Caco-2 (cell line): ENCODE data around the gene PRRT3. TPM values are rescaled to one million over a fixed set of nuclear protein-coding genes. Genes with fewer than 3 reads are reported as not detected.
A peak's percentile ranks its signal among the peaks of the same experiment; 100 is the strongest.

ENCODE experiments used
- BruUV-seq: library from RNA; stranded (reverse); fragments of 400-500 nt; replicated peaks from 2 replicates; lab custom pipeline; 2021; lab: Mats Ljungman, UMichigan
- CTCF ChIA-PET: fragments of 300-600 bp; sonication (Branson Sonifier 250); formaldehyde crosslinking; loops from one replicate; lab custom pipeline; 2022; ENCODE audit warnings: antibody characterized with exemption; lab: Charles Lee
- POLR2A ChIA-PET: fragments of 300-600 bp; sonication (Branson Sonifier 250); formaldehyde crosslinking; loops from one replicate; lab custom pipeline; 2022; ENCODE audit warnings: antibody characterized with exemption; lab: Charles Lee
- DNase-seq, 2 experiments: peaks; one replicate each; pipeline versions ENCODE4 v3.0.0 to v3.0.0-alpha.2; 2020 to 2022
- H3K27me3 ChIP-seq: replicated peaks from 2 replicates; pipeline ENCODE4 v1.6.0; 2011; ENCODE audit warnings: low read length; ENCODE audit not compliant: control insufficient read depth, insufficient read depth
- H3K36me3 ChIP-seq: 2 replicates; pipeline ENCODE4 v1.5.1; 2011; ENCODE audit warnings: low read length; ENCODE audit not compliant: control insufficient read depth, insufficient read depth
- H3K4me1 ChIP-seq: fragments of 250-450 bp; sonication (Bioruptor Pico); 2 replicates; pipeline ENCODE4 v1.5.1; 2020; ENCODE audit warnings: mild to moderate bottlenecking
- H3K4me3 ChIP-seq: 2 replicates; pipeline ENCODE4 v1.5.1; 2011; ENCODE audit warnings: low read depth, mild to moderate bottlenecking, control low read depth, low read length
- H3K9me3 ChIP-seq: fragments of 250-450 bp; sonication (Bioruptor Pico); 2 replicates; pipeline ENCODE4 v1.5.1; 2020; ENCODE audit warnings: mild to moderate bottlenecking, moderate library complexity
- H3K27ac Mint-ChIP-seq: one replicate; pipeline ENCODE4 v1.8.0; 2022; ENCODE audit warnings: mixed read lengths; ENCODE audit not compliant: unreplicated experiment
- H3K27me3 Mint-ChIP-seq: one replicate; pipeline ENCODE4 v1.8.0; 2022; ENCODE audit warnings: mixed read lengths; ENCODE audit not compliant: insufficient read depth, unreplicated experiment
- H3K36me3 Mint-ChIP-seq: one replicate; pipeline ENCODE4 v1.8.0; 2022; ENCODE audit warnings: mild to moderate bottlenecking, mixed read lengths; ENCODE audit not compliant: insufficient read depth, unreplicated experiment
- H3K4me1 Mint-ChIP-seq: one replicate; pipeline ENCODE4 v1.8.0; 2022; ENCODE audit warnings: low read depth, mixed read lengths; ENCODE audit not compliant: unreplicated experiment
- H3K4me3 Mint-ChIP-seq: one replicate; pipeline ENCODE4 v1.8.0; 2022; ENCODE audit warnings: mild to moderate bottlenecking, moderate library complexity, mixed read lengths; ENCODE audit not compliant: unreplicated experiment
- H3K9me3 Mint-ChIP-seq: one replicate; pipeline ENCODE4 v1.8.0; 2022; ENCODE audit warnings: mixed read lengths; ENCODE audit not compliant: unreplicated experiment
- intact Hi-C: fragments of 100-400 bp; cut with micrococcal nuclease; formaldehyde crosslinking; loops from one replicate; pipeline ENCODE4 v1.10.0; 2022; ENCODE audit not compliant: unreplicated experiment
- total RNA-seq: library from RNA; stranded (reverse); gene quantifications from 2 replicates; pipeline ENCODE4 v1.2.3, GENCODE V29; 2022
- TF ChIP-seq, protein P1 (sequence below), 2 experiments: fragments of 200-600 bp in 1 of 2; IDR thresholded peaks; 1 replicate in 1 of 2; 2 replicates in 1 of 2; pipeline versions ENCODE4 v1.5.1 to v1.8.0; 2011 to 2022; ENCODE audit warnings: antibody characterized with exemption in 1 of 2, control low read depth in 1 of 2, inconsistent platforms in 1 of 2, low read depth in 1 of 2, low read length in 1 of 2, mild to moderate bottlenecking in 1 of 2, moderate library complexity in 1 of 2; ENCODE audit not compliant: insufficient read depth in 1 of 2, severe bottlenecking in 1 of 2, unreplicated experiment in 1 of 2

PRRT3 gene
- total RNA-seq, 1 experiment from 2014 or later: 1.3 TPM

DNA sequence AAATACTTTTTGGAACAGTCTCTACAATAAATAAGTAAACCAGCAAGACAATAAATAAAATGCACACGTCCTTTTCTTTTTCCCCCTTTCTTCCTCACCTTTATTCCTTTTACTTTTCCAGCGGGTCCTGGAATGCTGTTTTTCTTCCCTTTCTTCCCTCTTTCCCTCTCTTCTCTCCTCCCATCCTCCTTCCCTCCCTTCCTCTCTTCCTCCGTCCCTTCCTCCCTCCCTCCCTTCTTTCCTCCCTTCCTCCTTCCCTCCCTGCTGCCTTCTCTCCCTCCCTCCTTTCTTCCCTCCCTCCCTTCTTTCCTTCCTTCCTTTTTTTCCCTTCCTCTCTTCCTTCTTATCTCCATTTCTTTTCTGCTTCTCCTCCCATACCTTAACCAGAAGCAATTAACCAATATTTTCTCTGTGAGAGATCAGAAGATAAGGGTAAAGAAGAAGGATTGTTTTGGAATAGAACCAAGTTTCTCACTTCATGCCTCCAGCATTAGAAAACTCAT lies 52.9 kb downstream of the PRRT3 start:
- Mint-ChIP-seq H3K9me3 (no peaks in the 10 kb centered on the region), H3K27ac (peak overlapping the region; percentile 50), H3K27me3 (no peaks in the 10 kb centered on the region), H3K4me1 (peaks cover 28% of the 10 kb centered on the region), H3K4me3 (peak overlapping the region; percentile 1), H3K36me3 (peaks cover 51% of the 10 kb centered on the region)
- TF ChIP-seq, protein P1, sequence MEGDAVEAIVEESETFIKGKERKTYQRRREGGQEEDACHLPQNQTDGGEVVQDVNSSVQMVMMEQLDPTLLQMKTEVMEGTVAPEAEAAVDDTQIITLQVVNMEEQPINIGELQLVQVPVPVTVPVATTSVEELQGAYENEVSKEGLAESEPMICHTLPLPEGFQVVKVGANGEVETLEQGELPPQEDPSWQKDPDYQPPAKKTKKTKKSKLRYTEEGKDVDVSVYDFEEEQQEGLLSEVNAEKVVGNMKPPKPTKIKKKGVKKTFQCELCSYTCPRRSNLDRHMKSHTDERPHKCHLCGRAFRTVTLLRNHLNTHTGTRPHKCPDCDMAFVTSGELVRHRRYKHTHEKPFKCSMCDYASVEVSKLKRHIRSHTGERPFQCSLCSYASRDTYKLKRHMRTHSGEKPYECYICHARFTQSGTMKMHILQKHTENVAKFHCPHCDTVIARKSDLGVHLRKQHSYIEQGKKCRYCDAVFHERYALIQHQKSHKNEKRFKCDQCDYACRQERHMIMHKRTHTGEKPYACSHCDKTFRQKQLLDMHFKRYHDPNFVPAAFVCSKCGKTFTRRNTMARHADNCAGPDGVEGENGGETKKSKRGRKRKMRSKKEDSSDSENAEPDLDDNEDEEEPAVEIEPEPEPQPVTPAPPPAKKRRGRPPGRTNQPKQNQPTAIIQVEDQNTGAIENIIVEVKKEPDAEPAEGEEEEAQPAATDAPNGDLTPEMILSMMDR (IDR thresholded peaks at IDR 0.05; ENCODE audit: insufficient read depth in 1 of 2, low read depth in 1 of 2, low read length in 1 of 2, severe bottlenecking in 1 of 2, unreplicated experiment in 1 of 2): no peak
- BruUV-seq: no TSS peak
- no peak overlapping the region for H3K4me3 ChIP-seq
- H3K4me1 ChIP-seq: peaks cover 69% of the 10 kb centered on the region
- peaks cover 4% of the 10 kb centered on the region for H3K9me3 ChIP-seq
- no peaks in the 10 kb centered on the region for H3K36me3 ChIP-seq
- ChIA-PET CTCF (no interaction called here), POLR2A (no interaction called here)
- DNase-seq: no peak
- no peaks in the 10 kb centered on the region for H3K27me3 ChIP-seq
- intact Hi-C loops: loop anchor here (2.0 to 5.0 kb wide), 2 partner anchors 15 to 57 kb away; partner anchors contain the start of gene RPUSD3

DNA sequence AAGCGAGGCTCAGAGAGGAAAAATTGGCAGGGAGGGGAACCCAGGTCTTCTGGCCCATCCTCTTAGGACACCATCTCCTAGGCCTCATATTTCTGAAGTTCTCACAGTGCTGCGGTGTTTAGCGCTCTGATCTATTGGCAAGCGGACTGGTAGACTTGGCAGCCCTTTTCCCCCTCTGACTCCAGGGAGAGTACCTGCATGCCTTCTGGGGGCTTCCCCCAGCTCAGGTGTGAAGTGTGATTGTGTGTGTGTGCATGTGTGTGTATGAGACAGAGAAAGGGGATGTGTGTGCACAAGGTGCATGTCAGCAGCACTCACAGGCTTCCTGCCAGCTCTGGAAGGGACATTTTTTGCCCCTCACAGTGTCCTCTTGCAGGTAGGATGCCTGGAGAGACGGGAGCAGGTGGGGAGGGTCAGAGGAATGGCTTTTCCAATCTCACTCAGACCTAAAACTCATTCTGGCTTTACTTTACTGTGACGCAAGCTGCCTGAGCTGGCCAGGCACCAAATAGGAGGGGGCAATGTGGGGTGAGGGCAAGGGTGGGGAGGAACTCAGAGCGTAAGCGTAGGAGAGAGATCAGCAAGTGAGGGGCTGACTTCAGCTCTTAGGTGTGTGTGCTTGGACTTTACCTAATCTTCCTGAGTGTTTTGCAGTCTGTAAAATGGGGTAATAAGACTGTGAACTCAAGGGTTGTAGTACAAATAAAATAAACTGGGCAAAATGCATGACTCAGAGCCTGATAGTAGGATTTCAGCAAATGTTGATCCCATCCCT lies 53.6 kb downstream of the PRRT3 start:
- H3K4me1 Mint-ChIP-seq: peaks cover 28% of the 10 kb centered on the region
- no peak overlapping the region for H3K4me3 ChIP-seq
- POLR2A ChIA-PET: interaction anchor here (0.6 to 1.7 kb wide), 5 partner anchors 14 to 81 kb away, joined by 4 to 17 read pairs (median 15); partner anchors contain the start of gene CRELD1

More for the DNA sequence above, 53.6 kb downstream of the PRRT3 start:
- H3K4me1 ChIP-seq: peaks cover 64% of the 10 kb centered on the region
- H3K36me3 ChIP-seq: no peaks in the 10 kb centered on the region; the same call in 1 of the 2 replicates
- no TSS peak for BruUV-seq
- Mint-ChIP-seq H3K4me3 (peak overlapping the region; percentile 17), H3K36me3 (peaks cover 57% of the 10 kb centered on the region), H3K27me3 (no peaks in the 10 kb centered on the region), H3K27ac (peak overlapping the region; percentile 84), H3K9me3 (no peaks in the 10 kb centered on the region)
- no peak for DNase-seq
- intact Hi-C loops: loop anchor here (1.0 to 5.0 kb wide), 3 partner anchors 8 to 56 kb away; partner anchors contain the start of genes JAGN1 and RPUSD3
- CTCF ChIA-PET: interaction anchor here (1.0 to 1.4 kb wide), 6 partner anchors 14 to 48 kb away, joined by 6 to 14 read pairs (median 10); partner anchors contain the start of genes CRELD1 and IL17RC
- H3K9me3 ChIP-seq: peaks cover 4% of the 10 kb centered on the region
- TF ChIP-seq, protein P1 (IDR thresholded peaks at IDR 0.05; ENCODE audit: insufficient read depth in 1 of 2, low read depth in 1 of 2, low read length in 1 of 2, severe bottlenecking in 1 of 2, unreplicated experiment in 1 of 2): no peak
- H3K27me3 ChIP-seq: no peaks in the 10 kb centered on the region
